Tibial nerve (tissue), 3 donors: ENCODE results near the gene KRTAP1-5.

Experiments used
- POLR2A ChIP-seq, 2 donors: fragments of 450-650 bp; IDR thresholded peaks; one replicate each; pipeline ENCODE4 v1.6.1; 2017; ENCODE audit warnings: antibody characterized with exemption in 2 of 2, mild to moderate bottlenecking in 2 of 2, moderate library complexity in 2 of 2
- TF ChIP-seq, protein P1 (sequence below), 5 experiments: fragments of 200-600 bp in 3 of 5; fragments of 450-650 bp in 2 of 5; sonication (generic) in 3 of 5; IDR thresholded peaks; one replicate each; pipeline ENCODE4 v1.5.1; 2016 to 2019; ENCODE audit warnings: antibody characterized with exemption in 5 of 5, mild to moderate bottlenecking in 3 of 5, moderate library complexity in 2 of 5

DNA sequence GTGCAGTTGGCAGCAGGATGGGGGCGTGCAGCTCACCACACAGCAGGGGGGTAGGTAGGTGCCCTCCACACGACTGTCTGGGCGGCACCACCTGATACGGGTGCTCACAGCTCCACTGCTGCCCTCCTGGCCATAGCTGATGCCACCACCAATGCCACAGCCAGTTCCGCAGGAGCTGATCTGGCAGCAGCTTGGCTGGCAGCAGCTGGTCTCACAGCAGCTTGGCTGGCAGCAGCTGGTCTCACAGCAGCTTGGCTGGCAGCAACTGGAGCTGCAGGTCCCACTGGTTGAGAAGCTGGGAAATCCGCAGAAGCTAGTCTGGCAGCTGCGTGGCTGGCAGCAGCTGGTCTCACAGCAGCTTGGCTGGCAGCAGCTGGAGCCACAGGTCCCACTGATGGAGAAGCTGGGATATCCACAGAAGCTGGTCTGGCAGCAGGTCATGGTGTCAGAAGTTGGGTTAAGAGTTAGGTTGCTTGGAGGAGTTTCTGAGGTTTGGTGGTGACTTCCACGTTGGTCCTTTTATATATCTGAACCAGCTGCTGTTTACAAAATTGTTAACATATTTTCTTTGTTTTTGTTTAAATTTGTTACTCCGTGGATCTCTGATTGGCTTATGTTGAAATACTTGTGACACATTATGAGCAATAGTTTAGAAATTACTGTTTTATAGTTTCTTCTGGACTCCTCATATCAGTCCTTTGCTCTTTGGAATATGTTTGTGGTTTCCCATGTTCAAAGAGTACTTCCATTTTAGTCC, at the start of gene KRTAP1-5:
- TF ChIP-seq POLR2A (IDR thresholded peaks at IDR 0.05), result no peak
- TF ChIP-seq, protein P1, sequence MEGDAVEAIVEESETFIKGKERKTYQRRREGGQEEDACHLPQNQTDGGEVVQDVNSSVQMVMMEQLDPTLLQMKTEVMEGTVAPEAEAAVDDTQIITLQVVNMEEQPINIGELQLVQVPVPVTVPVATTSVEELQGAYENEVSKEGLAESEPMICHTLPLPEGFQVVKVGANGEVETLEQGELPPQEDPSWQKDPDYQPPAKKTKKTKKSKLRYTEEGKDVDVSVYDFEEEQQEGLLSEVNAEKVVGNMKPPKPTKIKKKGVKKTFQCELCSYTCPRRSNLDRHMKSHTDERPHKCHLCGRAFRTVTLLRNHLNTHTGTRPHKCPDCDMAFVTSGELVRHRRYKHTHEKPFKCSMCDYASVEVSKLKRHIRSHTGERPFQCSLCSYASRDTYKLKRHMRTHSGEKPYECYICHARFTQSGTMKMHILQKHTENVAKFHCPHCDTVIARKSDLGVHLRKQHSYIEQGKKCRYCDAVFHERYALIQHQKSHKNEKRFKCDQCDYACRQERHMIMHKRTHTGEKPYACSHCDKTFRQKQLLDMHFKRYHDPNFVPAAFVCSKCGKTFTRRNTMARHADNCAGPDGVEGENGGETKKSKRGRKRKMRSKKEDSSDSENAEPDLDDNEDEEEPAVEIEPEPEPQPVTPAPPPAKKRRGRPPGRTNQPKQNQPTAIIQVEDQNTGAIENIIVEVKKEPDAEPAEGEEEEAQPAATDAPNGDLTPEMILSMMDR (IDR thresholded peaks at IDR 0.05), result no peak
